22Rv1 (cell line): ENCODE data around the gene DUSP28.

Source experiments
- H3K27ac ChIP-seq: fragments of 450-650 bp; 2 replicates; pipeline ENCODE4 v1.5.1; 2017
- ZFX ChIP-seq: fragments of 450-650 bp; IDR thresholded peaks from 2 replicates; pipeline ENCODE4 v1.6.1; 2017; ENCODE audit warnings: antibody characterized with exemption, borderline replicate concordance
- TF ChIP-seq, protein P1 (sequence below): fragments of 450-650 bp; IDR thresholded peaks from 2 replicates; pipeline ENCODE4 v1.5.1; 2017; ENCODE audit warnings: mild to moderate bottlenecking

The DUSP28 gene

DNA sequence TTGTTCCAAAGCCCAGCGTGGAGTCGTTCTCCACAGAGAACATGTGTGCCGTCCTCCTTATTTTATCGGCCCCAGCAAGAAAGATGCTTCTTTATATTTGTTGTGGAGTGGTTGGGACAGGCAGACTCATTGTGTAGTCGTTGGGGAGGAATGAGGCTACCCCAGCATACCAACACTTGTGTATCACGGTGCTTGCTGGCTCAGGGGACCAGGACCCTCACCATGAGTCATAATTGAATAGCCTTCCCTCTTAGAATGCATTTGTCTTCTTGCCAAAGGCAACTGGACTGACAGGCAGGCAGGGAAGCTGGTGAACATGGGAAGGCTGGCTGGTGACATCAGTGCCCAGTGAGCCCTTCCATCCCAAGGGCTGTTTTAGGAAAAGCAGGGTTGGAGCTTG is 31.1 kb downstream of the DUSP28 start:
- H3K27ac ChIP-seq: no peak overlapping the region
- TF ChIP-seq, protein P1, sequence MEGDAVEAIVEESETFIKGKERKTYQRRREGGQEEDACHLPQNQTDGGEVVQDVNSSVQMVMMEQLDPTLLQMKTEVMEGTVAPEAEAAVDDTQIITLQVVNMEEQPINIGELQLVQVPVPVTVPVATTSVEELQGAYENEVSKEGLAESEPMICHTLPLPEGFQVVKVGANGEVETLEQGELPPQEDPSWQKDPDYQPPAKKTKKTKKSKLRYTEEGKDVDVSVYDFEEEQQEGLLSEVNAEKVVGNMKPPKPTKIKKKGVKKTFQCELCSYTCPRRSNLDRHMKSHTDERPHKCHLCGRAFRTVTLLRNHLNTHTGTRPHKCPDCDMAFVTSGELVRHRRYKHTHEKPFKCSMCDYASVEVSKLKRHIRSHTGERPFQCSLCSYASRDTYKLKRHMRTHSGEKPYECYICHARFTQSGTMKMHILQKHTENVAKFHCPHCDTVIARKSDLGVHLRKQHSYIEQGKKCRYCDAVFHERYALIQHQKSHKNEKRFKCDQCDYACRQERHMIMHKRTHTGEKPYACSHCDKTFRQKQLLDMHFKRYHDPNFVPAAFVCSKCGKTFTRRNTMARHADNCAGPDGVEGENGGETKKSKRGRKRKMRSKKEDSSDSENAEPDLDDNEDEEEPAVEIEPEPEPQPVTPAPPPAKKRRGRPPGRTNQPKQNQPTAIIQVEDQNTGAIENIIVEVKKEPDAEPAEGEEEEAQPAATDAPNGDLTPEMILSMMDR: no peak
- TF ChIP-seq ZFX: no peak

DNA sequence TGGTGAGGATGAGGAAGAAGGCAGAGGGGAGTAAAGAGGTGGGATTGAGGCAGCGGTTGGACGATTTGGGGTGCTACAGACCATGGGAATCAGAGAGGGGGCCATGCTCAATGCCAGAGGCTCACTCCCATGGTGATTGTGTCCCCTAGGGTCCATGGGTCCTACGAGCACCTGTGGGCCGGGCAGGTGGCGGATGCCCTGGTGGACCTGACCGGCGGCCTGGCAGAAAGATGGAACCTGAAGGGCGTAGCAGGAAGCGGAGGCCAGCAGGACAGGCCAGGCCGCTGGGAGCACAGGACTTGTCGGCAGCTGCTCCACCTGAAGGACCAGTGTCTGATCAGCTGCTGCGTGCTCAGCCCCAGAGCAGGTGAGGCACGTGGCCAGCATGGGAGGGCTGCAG is 31.6 kb downstream of the DUSP28 start:
- no peak overlapping the region for H3K27ac ChIP-seq
- TF ChIP-seq, protein P1: no peak
- TF ChIP-seq ZFX: no peak

DNA sequence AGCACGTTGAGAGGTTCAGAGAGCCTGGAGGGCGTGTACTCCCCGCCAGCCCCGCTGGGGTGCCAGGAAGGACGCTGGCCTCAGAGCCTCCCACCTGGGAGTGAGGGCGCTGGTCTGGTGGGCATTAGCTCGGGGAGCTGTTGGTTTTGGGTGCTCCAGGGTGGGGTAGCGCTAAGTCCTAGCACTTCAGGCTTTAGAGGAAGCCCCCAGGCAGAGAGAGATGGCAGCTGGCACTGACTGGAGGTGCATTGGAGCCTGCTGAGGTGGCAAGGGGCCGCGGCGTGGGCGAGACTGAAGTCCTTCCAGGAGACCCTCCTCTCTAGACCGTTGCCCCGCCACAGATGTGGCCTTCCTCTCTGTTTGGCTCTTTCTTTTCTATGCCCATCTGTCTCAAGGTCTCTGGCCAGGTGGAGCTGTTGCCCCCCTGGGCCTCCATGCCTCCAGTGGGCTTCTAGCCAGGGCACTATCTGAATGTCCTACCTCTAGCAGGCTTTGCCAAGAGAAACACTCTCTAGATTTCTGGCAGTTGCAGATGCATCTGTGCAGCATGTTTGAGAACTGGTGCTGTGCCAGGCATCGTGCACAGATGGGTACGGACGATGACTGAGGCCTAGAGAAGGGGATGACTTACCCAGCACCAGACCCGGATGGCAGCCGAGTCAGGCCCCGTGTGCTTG is 33.0 kb downstream of the DUSP28 start:
- H3K27ac ChIP-seq: no peak overlapping the region
- no peak for TF ChIP-seq ZFX
- TF ChIP-seq, protein P1: no peak

DNA sequence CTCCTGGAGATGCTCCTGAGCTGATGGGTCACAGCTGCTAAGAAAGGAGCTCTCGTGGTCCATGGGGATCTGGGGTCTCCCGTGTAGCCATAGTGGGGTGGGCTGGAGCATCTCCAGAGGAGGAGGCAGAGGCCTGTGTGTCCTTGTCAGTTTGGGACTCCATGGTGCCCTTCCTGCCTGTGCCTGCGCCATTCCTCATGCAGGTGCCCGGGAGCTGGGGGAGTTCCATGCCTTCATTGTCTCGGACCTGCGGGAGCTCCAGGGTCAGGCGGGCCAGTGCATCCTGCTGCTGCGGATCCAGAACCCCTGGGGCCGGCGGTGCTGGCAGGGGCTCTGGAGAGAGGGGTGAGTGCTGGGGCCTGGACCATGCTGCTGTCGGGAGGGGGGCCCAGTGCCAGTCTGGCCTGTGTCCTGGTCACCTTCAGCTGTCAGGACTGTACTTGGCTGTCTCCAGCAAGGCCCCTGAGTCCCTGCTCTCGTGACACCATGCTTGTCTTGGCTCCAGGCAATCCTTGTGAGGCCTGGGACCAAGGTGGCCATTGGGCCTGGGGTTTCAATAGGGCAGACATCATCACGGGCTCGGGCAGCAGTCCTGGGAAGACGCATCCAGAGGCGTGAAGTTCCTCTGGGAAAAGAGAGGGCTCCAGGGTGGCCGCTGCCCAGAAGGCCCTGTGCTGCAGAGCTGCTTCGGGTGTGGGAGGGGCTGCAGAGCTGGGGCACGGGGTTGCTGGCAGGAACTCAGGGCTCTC is 33.7 kb downstream of the DUSP28 start:
- no peak for TF ChIP-seq ZFX
- TF ChIP-seq, protein P1: no peak
- H3K27ac ChIP-seq: no peak overlapping the region

DNA sequence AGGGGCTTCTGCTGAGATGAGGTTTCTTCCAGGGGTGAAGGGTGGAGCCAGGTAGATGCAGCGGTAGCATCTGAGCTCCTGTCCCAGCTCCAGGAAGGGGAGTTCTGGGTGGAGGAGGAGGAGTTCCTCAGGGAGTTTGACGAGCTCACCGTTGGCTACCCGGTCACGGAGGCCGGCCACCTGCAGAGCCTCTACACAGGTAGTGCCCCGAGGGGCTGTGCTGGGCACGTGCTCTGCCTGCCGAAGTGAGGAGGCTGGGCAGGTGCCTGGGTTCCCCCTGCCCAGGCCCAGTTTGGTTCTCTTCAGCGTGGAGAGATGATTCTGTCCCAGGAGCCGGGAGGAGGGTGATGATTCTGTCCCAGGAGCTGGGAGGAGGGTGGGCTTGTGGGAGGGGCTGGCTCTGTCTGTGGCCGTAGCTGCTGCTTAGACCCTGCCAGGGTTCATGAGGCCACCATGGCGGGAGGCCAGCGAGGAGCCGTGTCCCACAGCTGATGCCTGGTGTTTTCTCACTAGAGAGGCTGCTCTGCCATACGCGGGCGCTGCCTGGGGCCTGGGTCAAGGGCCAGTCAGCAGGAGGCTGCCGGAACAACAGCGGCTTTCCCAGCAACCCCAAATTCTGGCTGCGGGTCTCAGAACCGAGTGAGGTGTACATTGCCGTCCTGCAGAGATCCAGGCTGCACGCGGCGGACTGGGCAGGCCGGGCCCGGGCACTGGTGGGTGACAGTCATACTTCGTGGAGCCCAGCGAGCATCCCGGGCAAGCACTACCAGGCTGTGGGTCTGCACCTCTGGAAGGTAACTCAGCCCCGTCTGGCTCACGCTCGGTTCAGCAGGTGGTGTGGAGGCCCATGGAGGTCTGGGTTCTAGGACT is 34.6 kb downstream of the DUSP28 start:
- no peak for TF ChIP-seq ZFX
- TF ChIP-seq, protein P1: no peak
- no peak overlapping the region for H3K27ac ChIP-seq

DNA sequence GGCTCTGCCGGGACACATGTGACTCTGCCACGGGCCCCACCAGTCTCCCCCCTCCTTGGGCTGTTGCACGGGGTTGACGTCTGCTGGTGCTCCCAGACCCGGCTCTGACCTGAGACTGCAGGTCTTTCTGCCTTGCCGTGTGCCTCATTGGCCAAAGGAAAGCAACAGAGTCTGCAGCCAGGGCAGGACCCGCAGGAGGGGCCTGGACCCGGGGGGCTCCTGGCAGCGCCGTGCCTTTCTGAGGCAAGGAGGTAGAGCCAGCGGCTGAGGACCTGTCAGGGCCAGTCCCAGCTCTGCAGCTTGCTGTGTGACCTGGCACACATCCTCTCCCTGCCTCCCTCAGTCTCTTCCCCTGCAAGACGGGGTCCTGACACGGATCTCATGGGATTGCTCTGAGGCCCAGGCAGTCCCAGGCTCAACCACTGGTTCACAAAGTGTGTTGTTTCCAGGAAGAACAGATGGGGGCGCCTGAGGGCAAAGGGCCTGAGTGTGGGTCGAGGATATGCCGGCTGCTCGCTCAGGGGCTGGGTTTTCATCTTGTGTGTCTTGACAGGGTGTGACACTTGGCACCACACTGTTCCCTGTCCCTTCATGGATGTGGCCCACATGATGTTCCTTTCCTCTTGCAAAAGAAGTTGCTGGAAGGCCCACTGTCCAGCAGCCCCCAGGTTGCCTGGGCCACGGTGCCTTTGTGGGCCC is 35.4 kb downstream of the DUSP28 start:
- TF ChIP-seq ZFX: no peak
- TF ChIP-seq, protein P1: peak; percentile 51
- H3K27ac ChIP-seq: no peak overlapping the region
